HG03439 (cell line): ENCODE measurements around the gene TUT1.

Experiments
- ATAC-seq: cut with Tn5 transposase; IDR thresholded peaks from one replicate; pipeline ENCODE4 v1.9.1; 2021; ENCODE audit warnings: mild to moderate bottlenecking, moderate library complexity; ENCODE audit not compliant: unreplicated experiment

The TUT1 gene

GRCh38 chr11:62542750-62543567 lies 48.4 kb downstream of the TUT1 start:
- ATAC-seq: no peak

- ATAC-seq: no peak
These were observed 49.1 kb downstream of the TUT1 start for GRCh38 chr11:62542111-62542745.

- peak; percentile 39 for ATAC-seq
These were observed 50.3 kb downstream of the TUT1 start for GRCh38 chr11:62540804-62541701.

GRCh38 chr11:62539238-62539925 lies 51.9 kb downstream of the TUT1 start:
- ATAC-seq: no peak

- ATAC-seq: no peak
These were observed 52.7 kb downstream of the TUT1 start for GRCh38 chr11:62538470-62539237.

GRCh38 chr11:62536301-62536957 lies 54.9 kb downstream of the TUT1 start:
- no peak for ATAC-seq

GRCh38 chr11:62535802-62536201 lies 55.5 kb downstream of the TUT1 start:
- no peak for ATAC-seq

- ATAC-seq: no peak
These were observed 56.4 kb downstream of the TUT1 start for GRCh38 chr11:62534779-62535545.

GRCh38 chr11:62532096-62532495 lies 59.2 kb downstream of the TUT1 start:
- no peak for ATAC-seq
